Neural progenitor cell (in vitro differentiated cells): ENCODE measurements around the gene HECTD4.

ENCODE experiments used
- CTCF ChIP-seq: fragments of 200-600 bp; sonication (generic); IDR thresholded peaks from 2 replicates; pipeline ENCODE4 v1.5.1; 2017; ENCODE audit warnings: antibody characterized with exemption, mild to moderate bottlenecking
- EZH2 ChIP-seq: fragments of 200-600 bp; sonication (generic); IDR thresholded peaks from 2 replicates; pipeline ENCODE4 v1.6.1; 2017; ENCODE audit warnings: antibody characterized with exemption, mild to moderate bottlenecking, moderate library complexity
- EZH2phosphoT487 ChIP-seq: fragments of 200-600 bp; sonication (generic); IDR thresholded peaks from 2 replicates; pipeline ENCODE4 v1.6.1; 2017; ENCODE audit warnings: antibody characterized with exemption

GRCh38 chr12:112305951-112306350, 76.3 kb downstream of the HECTD4 start:
- TF ChIP-seq CTCF (no peak), EZH2 (no peak), EZH2phosphoT487 (no peak)
